SKM-1 (cell line): ENCODE measurements around the gene AK8.

Source experiments
- DNase-seq: peaks from one replicate; lab custom pipeline; 2025; ENCODE audit not compliant: unreplicated experiment; lab: John Stamatoyannopoulos, UW

AK8 gene

DNA sequence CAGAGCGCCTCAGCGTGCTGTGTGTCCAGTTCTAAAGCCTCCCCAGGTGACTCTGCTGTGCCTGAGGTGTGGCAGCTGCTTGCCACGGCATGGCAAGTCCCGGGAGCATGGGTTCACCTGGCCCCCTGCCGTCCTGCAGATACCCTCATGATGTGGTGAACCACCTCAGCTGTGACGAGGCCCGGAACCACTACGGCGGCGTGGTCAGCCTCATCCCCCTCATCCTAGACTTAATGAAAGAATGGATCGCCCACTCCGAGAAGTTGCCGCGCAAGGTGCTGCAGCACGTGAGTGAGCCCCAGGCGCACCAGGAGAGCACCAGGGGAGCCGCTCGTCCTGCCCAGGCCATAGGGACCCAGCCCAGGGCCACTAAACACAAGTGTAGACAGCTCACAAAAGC, 10.1 kb upstream of the AK8 start:
- DNase-seq, result no peak

GRCh38 chr9:132887181-132888120, 9.4 kb upstream of the AK8 start:
- no peak for DNase-seq

DNA sequence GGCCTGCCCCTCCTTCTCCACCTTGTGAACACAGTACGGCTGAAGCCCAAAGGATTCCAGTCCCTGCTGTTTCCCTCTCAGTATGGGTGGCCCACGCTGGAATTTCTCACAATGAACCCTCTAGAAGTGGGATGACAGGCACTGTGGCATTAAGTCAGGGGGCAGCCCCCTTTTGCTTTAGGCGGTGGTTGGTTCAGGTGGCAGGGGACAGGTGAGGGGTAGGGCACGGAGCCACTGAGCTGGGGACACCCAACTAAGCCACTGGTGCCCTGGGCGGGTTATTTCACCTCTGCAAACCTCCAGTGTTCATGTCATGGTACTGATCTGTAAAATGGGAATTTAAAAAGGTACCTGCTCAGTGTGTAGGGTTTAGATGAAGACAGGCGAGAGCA, 8.2 kb upstream of the AK8 start:
- no peak for DNase-seq

- DNase-seq, result no peak
Observed at GRCh38 chr9:132885720-132886333, 7.7 kb upstream of the AK8 start.

DNA sequence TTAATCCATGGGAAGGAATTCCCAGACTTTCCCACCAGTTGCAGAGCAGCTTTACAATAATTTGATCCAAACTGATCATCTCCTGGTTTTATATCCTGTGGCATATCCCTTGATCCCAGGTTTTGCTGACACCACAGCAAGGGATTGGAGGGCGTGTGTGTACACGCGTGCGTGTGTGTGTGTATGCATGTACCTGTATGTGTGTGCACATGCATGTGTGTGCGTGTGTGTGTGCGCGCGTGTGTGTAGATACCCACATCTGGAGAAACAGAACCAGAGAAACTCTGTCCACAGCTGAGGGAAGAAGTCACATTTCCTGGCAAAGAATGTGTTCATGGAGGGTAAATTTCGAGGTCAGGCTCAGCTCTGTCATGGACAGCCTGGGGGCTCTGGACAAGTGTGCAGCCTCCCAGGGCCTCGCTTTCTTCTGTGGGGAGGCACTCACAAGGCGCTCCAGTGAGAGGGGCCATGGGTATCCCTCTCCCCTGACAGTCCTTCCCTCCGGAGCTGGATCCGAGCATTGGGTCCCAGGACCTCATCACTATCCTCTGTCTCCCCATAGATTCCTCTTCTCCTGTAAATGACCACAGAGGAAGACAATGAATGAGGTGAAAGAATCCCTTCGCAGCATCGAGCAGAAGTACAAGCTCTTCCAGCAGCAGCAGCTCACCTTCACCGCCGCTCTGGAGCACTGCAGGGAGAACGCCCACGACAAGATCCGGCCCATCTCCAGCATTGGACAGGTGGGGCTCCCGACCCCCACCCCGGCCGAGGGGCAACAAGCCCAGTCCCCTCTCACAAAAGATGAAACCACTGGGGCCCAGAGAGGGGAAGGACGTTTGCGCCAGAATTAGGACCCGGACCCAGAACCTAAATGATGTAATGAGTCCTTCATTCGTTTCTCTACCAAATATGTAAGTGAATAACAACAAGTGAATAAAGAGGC, 5.5 kb upstream of the AK8 start:
- no peak for DNase-seq

- DNase-seq, result no peak
Observed at GRCh38 chr9:132882616-132883015, 4.5 kb upstream of the AK8 start.

DNA sequence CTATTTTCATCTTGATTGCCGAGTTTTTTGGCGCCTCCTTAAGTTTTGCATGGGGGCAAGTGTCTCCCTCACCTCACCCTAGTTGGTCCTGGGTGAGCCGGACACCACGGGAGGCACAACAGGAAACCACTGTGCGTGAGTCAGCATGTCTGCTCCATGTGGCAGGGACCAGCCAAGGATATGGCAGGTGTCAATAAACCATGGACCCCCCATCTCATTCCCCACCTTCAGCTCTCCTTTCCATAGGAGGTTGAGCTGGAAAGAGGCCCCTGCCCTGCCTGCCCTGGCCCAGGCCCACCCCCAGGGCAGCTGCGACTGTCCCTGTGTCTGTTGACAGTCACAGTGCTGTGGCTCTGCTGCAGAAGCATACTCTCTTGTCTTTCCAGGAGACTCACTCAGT, 3.7 kb upstream of the AK8 start:
- no peak for DNase-seq

DNA sequence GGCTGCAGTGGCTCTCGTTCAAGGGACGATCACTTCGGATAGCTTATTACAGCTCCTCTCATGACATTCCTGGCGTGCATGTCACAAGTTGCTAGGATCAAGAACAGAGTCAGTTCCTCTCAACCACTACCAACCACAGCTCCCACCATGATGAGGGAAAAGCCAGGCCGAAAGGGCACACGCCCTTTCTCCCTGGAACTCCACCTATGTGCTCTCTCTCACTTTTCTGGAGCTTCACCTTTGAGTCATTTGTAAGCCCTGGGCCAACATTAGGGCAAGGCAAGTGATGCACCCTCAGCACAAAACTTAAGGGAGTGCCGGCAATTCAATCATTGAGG, 2.2 kb upstream of the AK8 start:
- no peak for DNase-seq

DNA sequence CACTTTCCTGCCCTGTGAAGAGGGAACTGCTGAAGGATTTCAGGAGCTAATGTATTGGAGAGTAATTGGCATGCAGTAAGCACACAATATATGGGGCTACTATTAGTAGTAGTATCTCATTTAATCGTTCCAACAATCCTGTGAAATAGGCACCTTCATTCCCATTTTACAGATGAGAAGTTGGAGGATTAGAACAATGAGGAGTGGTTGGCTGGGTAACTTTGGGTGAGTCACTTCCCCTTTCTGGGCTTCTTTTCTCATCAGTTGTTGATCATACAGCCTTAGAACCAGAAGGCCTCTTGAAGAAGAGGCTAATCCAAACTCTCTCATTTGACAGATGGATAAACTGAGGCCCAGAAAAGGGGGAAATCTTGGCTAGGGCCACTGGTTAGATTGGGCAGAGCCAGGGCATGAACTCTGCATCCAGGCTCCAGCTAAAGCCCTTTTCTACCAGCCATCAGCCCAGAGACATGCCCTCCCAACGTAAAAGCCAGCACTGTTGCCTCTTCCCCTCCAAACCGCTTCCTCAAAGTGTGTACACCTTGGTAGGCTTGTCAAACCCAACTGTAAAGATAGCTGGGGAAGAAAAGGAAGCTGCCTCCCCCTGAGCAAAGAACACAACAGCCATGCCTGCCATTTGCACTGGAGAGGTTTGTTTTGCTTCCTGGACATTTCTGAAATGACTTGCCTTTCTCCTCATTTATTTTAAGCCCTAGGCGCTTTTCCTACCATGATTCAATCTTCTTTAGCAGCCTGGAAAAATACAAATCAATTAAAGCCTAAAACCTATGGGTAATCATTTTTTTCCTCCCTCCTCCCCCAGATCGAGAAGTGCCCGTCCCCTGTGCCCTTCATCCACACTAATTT, 1.6 kb upstream of the AK8 start:
- DNase-seq, result peak; percentile 35

DNA sequence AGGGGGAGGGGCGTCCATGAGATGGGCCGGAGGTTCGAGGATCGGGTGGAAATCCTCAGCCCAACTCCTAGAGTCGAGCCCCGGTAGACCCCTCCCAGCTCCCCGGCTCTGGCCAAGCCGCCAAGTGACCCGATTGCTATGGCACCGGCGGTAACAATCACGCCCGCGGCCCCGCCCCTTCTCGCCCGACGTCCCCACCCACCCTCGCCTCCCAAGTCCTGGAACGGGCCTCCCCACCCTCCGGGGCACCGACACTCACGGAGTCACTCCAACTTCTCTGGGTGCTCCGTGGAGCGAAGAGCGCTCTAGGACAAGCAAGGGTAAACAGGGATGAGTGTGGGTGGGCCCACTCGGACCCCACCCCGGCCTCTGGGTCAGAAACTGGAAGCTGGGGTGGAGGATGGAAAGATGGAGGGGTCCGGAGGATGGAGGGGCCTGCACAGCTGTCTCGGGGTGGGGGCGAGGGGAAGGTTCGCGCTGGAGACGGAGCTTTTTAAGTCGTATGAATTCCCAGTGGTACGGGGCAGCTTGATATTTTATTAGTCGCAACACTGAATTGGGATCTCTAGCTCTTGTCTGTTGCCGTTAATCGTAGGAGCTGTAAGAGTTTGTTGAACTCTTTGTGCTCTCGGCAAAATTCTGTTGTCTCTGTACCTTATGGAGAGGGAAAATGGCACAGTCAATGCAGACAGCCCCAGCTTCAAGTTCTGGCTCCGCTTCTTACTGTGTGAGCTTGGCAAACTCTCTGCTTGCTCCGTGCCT, 792 bp upstream of the AK8 start, which contains the start of gene SPACA9:
SPACA9 (plus strand) TSS at position 204 of the 762 bp plus-strand sequence. CDS start 5,050 bp downstream, outside the sequence.
- DNase-seq, result no peak

GRCh38 chr9:132877458-132877823, 643 bp downstream of the AK8 start:
- DNase-seq, result no peak

DNA sequence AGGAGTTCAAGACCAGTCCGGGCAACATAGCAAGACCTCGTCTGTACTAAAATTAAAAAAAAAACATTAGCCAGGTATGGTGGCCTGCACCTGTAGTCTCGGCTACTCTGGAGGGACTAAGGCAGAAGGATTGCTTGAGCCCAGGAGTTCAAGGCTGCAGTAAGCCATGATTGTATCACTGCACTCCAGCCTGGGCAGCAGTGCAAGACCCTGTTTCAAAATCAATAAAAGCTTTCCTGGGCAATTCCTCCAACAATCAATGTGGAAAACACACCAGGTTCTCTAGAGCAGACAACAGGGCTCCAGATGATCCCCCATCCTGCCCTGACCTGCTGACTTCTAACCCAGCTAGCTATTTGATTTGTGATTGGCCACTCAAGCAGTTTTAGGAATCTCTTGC, 1.2 kb downstream of the AK8 start:
- no peak for DNase-seq

DNA sequence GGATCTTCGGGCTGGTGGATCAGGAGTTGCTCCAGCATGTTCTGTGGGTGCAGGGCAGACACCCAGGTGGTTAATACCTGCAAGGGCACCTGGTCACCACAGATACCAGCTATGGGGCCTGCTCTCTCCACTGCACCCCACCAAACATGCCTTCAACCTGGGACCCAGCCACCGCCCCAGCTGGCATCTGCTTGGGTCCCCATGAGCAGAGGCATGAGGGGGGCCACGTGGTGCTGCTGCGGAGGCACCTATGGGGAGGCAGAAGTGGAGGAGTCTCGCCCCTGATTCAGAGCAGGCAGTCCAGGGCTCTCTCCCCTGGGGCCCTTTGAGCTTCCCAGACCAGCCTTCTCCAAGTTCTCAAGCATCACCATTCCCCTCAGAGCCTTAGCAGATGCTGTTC, 2.9 kb downstream of the AK8 start:
- DNase-seq, result no peak

DNA sequence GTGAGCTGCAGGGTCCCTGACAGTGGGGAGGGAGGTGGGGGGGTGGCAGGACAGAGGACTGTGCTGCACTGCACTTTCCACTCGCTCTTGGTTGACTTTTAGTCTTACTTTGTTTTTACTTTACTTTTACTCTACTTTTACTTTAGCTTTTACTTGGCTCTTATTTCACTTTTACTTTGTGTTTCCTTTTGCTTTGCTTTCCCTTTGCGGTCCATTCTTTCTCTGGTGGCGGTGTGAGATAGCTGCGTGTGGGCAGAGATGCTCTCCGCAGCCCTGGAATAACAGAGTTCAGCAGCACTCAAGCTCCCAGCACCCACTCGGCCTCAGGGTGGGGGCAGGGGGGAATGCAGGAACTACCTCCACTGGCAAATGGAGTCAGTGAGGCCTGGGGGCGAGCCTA, 4.7 kb downstream of the AK8 start:
- DNase-seq, result no peak

DNA sequence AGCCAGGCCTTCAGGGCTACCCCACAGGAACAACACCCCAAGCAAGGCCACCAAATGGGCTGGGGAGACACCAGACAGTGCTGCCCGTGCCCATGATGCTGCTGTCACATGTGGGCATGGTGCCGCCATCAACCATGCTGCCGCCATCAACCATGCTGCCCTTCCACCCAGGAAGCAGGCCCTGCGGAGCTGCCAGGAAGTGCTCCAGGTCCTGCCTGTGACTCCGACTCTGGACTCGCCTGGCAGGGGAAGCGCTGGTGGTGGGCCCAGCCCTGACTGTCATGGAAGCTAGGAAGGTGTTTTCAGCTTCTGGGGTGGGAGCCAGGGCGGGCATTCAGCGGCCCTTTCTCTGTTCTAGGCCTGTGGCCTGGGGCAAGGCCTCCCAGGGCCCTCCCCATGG, 8.8 kb downstream of the AK8 start:
- DNase-seq, result no peak

- no peak for DNase-seq
Observed at GRCh38 chr9:132866898-132867297, 11.2 kb downstream of the AK8 start.

GRCh38 chr9:132864691-132865090, 13.4 kb downstream of the AK8 start:
- DNase-seq, result no peak

- DNase-seq, result no peak
Observed at GRCh38 chr9:132864277-132864676, 13.8 kb downstream of the AK8 start.

DNA sequence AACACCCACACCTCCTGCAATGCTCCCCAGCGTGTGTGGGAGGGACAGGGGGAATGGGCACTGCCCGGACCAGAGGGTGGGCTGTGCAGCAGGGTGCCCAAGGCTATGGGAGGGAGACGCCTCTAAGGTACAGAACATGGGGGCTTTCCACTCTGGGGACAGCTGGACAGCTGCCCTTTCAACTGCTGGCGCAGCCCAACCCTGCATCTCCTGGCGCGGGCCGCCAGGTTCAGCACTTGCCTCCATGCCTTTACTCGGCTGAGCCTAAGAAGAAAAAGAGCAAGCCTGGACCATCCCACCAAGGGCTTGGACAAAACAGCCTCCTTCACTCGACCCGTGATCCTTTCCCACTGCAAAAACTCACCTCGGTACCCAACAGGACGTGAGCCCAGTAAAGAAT, 15.0 kb downstream of the AK8 start:
- no peak for DNase-seq

- no peak for DNase-seq
Observed at GRCh38 chr9:132862533-132862932, 15.6 kb downstream of the AK8 start.
